Cardiac muscle cell (in vitro differentiated cells and primary cell): ENCODE results near the gene DUS4L. TPM values are rescaled to one million over a fixed set of nuclear protein-coding genes. Genes with fewer than 3 reads are reported as not detected.

Experiments used
- DNase-seq, 2 donors: peaks; one replicate each; pipeline versions ENCODE4 v3.0.0 to v3.0.0-alpha.2; 2010 to 2017; ENCODE audit warnings: low read depth in 1 of 2, low spot score in 1 of 2
- H3K27ac ChIP-seq: fragments of 200-600 bp; sonication (generic); 2 replicates; pipeline ENCODE4 v1.5.1; 2016
- H3K27me3 ChIP-seq: fragments of 200-600 bp; sonication (generic); 2 replicates; pipeline ENCODE4 v1.6.0; 2016; ENCODE audit warnings: control low read depth
- H3K36me3 ChIP-seq: fragments of 200-600 bp; sonication (generic); 2 replicates; pipeline ENCODE4 v1.5.1; 2016; ENCODE audit warnings: control low read depth
- H3K4me1 ChIP-seq: fragments of 200-600 bp; sonication (generic); 2 replicates; pipeline ENCODE4 v1.8.1; 2017; ENCODE audit warnings: low read depth, mild to moderate bottlenecking, mixed run types
- H3K4me3 ChIP-seq: fragments of 200-600 bp; sonication (generic); 2 replicates; pipeline ENCODE4 v1.5.1; 2016; ENCODE audit warnings: mild to moderate bottlenecking
- H3K9me3 ChIP-seq: fragments of 200-600 bp; sonication (generic); 2 replicates; pipeline ENCODE4 v1.5.1; 2017; ENCODE audit warnings: low read depth, mild to moderate bottlenecking, control low read depth
- polyA plus RNA-seq: library from polyadenylated mRNA; unstranded; fragments of >200 nt; fragmentation: Nextera tagmentation; extraction: Ambion mirVana; gene quantifications from 2 replicates; pipeline ENCODE4 v1.2.1, GENCODE V29; 2016
- total RNA-seq: library from RNA; depleted of rRNA; stranded (reverse); fragments of >200 nt; gene quantifications from 2 replicates; pipeline ENCODE4 v1.2.3, GENCODE V29; 2016
- TF ChIP-seq, protein P1 (sequence below): IDR thresholded peaks from 2 replicates; pipeline ENCODE4 v1.5.1; 2012; ENCODE audit warnings: low read depth, mild to moderate bottlenecking, low read length

Gene DUS4L
- total and polyA plus RNA-seq, 2 experiments from 2014 or later: 12.8 to 22.5 TPM

DNA sequence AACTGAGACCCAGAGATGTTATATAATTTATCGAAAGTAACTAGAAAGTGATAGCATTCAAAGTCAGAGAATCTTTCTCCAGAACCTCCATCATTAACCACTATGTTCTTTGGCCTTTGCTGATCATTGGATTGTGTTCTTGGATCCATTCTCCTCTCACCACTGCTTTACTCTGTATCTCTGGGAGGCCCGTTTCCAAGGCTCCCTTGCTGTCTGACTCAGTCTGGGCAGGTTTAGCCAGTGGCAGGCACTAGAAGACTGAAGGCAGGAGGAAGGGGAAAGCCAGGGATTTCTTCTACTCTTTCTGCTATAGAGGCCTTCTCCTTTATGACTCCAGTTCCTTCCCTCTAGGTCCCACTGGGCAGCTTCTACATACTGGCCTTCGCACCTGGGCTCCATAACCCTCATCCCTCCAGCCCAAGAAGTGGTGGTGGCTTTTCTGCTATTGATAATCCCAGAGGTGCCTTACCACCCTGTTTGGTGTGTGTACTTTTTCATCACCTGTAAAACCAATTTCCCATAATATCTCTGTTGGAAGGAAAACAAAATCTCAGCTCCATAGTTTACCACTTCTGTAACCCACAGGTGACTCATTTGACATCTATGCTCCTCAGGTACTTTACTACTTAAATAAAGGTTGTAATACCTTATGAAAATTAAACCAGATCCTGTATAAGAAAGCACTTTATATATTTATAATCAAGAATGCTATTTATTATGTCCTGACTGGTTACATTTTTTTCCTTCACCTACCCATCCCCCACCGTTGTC lies 52.3 kb downstream of the DUS4L start:
- TF ChIP-seq, protein P1, sequence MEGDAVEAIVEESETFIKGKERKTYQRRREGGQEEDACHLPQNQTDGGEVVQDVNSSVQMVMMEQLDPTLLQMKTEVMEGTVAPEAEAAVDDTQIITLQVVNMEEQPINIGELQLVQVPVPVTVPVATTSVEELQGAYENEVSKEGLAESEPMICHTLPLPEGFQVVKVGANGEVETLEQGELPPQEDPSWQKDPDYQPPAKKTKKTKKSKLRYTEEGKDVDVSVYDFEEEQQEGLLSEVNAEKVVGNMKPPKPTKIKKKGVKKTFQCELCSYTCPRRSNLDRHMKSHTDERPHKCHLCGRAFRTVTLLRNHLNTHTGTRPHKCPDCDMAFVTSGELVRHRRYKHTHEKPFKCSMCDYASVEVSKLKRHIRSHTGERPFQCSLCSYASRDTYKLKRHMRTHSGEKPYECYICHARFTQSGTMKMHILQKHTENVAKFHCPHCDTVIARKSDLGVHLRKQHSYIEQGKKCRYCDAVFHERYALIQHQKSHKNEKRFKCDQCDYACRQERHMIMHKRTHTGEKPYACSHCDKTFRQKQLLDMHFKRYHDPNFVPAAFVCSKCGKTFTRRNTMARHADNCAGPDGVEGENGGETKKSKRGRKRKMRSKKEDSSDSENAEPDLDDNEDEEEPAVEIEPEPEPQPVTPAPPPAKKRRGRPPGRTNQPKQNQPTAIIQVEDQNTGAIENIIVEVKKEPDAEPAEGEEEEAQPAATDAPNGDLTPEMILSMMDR: no peak
- H3K4me3 ChIP-seq: no peak overlapping the region
- no peaks in the 10 kb centered on the region for H3K27me3 ChIP-seq
- no peaks in the 10 kb centered on the region for H3K4me1 ChIP-seq
- DNase-seq: no peak
- H3K36me3 ChIP-seq: peaks cover 15% of the 10 kb centered on the region
- no peaks in the 10 kb centered on the region for H3K9me3 ChIP-seq
- H3K27ac ChIP-seq: no peak overlapping the region

DNA sequence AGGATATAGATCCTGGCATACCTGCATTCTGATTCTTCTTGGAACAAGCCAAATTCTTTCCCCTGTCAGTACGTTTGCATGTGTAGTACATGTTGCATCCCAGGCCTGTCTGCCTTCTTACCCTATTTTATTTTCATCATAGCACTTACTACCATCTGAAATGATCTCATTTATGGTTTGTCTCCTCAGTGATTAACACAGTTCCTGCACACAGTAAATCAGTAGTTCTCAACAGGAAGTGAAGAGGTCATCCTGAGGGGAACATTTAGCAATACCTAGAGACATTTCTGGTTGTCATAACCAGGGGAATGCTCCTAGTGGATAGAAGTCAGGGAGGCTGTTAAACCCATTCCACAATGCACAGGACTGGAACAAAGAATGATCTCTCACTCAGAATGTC lies 58.7 kb downstream of the DUS4L start:
- Histone ChIP-seq H3K4me1 (no peaks in the 10 kb centered on the region), H3K36me3 (peaks cover 4% of the 10 kb centered on the region), H3K27me3 (no peaks in the 10 kb centered on the region), H3K9me3 (no peaks in the 10 kb centered on the region), H3K27ac (no peak overlapping the region), H3K4me3 (no peak overlapping the region)
- TF ChIP-seq, protein P1: no peak
- DNase-seq: peak in 1 of 2 donors; percentile 86

DNA sequence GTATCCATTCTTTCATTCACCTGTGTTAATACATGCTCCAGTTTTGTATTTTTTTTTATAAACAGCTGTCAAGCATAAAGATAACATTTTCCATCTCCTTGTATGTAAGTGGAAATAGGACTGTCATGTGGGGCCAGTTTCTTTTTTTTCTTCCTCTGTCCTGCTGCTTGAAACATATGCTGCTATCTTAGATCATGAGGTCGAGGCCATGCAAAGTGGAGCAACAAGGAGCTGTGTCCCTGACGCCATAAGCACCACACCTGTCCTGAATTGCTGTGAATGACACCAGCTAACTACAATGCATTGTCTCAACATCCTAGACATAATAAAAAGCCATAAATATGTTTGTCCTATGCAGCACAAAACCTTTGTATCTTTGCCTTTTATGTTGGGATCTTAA lies 59.1 kb downstream of the DUS4L start:
- Histone ChIP-seq H3K4me3 (no peak overlapping the region), H3K4me1 (no peaks in the 10 kb centered on the region), H3K36me3 (peaks cover 4% of the 10 kb centered on the region), H3K9me3 (no peaks in the 10 kb centered on the region), H3K27me3 (no peaks in the 10 kb centered on the region), H3K27ac (no peak overlapping the region)
- peak in 1 of 2 donors; percentile 11 for DNase-seq
- TF ChIP-seq, protein P1: no peak

DNA sequence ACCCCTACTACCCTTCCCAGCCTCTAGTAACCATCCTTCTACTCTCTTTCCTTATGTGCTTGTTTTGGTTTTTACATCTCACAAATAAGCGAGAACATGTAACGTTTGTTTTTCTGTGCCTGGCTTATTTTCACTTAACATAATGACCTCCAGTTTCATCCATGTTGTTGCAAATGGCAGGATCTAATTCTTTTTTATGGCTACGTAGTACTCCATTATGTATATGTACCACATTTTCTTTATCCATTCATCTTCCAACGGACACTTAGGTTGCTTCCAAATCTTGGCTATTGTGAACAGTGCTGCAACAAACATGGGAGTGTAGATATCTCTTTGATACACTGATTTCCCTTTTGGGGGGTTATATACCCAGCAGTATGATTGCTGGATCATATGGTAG lies 63.2 kb downstream of the DUS4L start:
- Histone ChIP-seq H3K4me3 (no peak overlapping the region), H3K27me3 (no peaks in the 10 kb centered on the region), H3K36me3 (no peaks in the 10 kb centered on the region), H3K27ac (no peak overlapping the region), H3K4me1 (no peaks in the 10 kb centered on the region), H3K9me3 (no peaks in the 10 kb centered on the region)
- no peak for DNase-seq
- TF ChIP-seq, protein P1: no peak

Other genes with a start within 250 kb of the DUS4L start
- gene GPR22, start 93.9 kb upstream of the DUS4L start, total RNA-seq: 0.81 and 1.0 TPM in 2 replicates
- 0.84 and 1.7 TPM in 2 replicates for gene GPR22, start 93.9 kb upstream of the DUS4L start, polyA plus RNA-seq
- 63.1 and 69.1 TPM in 2 replicates for gene COG5, start 51 bp upstream of the DUS4L start, total RNA-seq
- 20.4 and 26.2 TPM in 2 replicates for gene COG5, start 51 bp upstream of the DUS4L start, polyA plus RNA-seq
- gene BCAP29, start 16.3 kb downstream of the DUS4L start, total RNA-seq: 27.6 and 44.2 TPM in 2 replicates
- gene BCAP29, start 16.3 kb downstream of the DUS4L start, polyA plus RNA-seq: 35.9 and 36.6 TPM in 2 replicates
- 0.89 TPM in 1 of 2 replicates, not detected in the other for gene SLC26A4, start 96.9 kb downstream of the DUS4L start, total RNA-seq
- gene SLC26A4, start 96.9 kb downstream of the DUS4L start, polyA plus RNA-seq: not detected in 2 replicates
- gene CBLL1, start 180.2 kb downstream of the DUS4L start, total RNA-seq: 19.0 and 20.0 TPM in 2 replicates
- 18.1 and 25.3 TPM in 2 replicates for gene CBLL1, start 180.2 kb downstream of the DUS4L start, polyA plus RNA-seq
- not detected in 2 replicates for gene SLC26A3, start 239.3 kb downstream of the DUS4L start, total RNA-seq
- 0.05 and 0.06 TPM in 2 replicates for gene SLC26A3, start 239.3 kb downstream of the DUS4L start, polyA plus RNA-seq